HuH-7.5 (cell line): ENCODE data around the gene FGF14.

ENCODE experiments used
- DNase-seq: peaks from one replicate; pipeline ENCODE4 v3.0.0; 2011; ENCODE audit warnings: low spot score

FGF14 gene

GRCh38 chr13:101925731-101926130, 476.1 kb downstream of the FGF14 start:
- no peak for DNase-seq

- no peak for DNase-seq
These were observed 482.2 kb downstream of the FGF14 start for GRCh38 chr13:101919541-101920181.

- DNase-seq = no peak
These were observed 483.8 kb downstream of the FGF14 start for GRCh38 chr13:101917833-101918661.

GRCh38 chr13:101917475-101917810, 484.4 kb downstream of the FGF14 start:
- DNase-seq = no peak

GRCh38 chr13:101916775-101917474, 484.9 kb downstream of the FGF14 start:
- no peak for DNase-seq

GRCh38 chr13:101916108-101916774, 485.6 kb downstream of the FGF14 start:
- DNase-seq = no peak

GRCh38 chr13:101915755-101916107, 486.1 kb downstream of the FGF14 start:
- DNase-seq = no peak

GRCh38 chr13:101915331-101915730, 486.5 kb downstream of the FGF14 start:
- DNase-seq = no peak

GRCh38 chr13:101911752-101912151, 490.1 kb downstream of the FGF14 start:
- no peak for DNase-seq

GRCh38 chr13:101903890-101904289, 498.0 kb downstream of the FGF14 start:
- no peak for DNase-seq

GRCh38 chr13:101898676-101899075, 503.2 kb downstream of the FGF14 start:
- no peak for DNase-seq

- DNase-seq = no peak
These were observed 505.3 kb downstream of the FGF14 start for GRCh38 chr13:101896541-101896940.

GRCh38 chr13:101893021-101893420, 508.8 kb downstream of the FGF14 start:
- no peak for DNase-seq

- DNase-seq = no peak
These were observed 509.6 kb downstream of the FGF14 start for GRCh38 chr13:101892296-101892695.

GRCh38 chr13:101881593-101881992, 520.3 kb downstream of the FGF14 start:
- no peak for DNase-seq

GRCh38 chr13:101880581-101880980, 521.3 kb downstream of the FGF14 start:
- DNase-seq = no peak

GRCh38 chr13:101876951-101877350, 524.9 kb downstream of the FGF14 start:
- no peak for DNase-seq

GRCh38 chr13:101875717-101876393, 526.0 kb downstream of the FGF14 start:
- no peak for DNase-seq

- DNase-seq = no peak
These were observed 526.8 kb downstream of the FGF14 start for GRCh38 chr13:101875091-101875490.

- DNase-seq = no peak
These were observed 532.3 kb downstream of the FGF14 start for GRCh38 chr13:101869553-101869952.

- DNase-seq = no peak
These were observed 533.0 kb downstream of the FGF14 start for GRCh38 chr13:101868585-101869469.
